GM21360 (cell line): ENCODE measurements around the gene C2CD4D.
A peak's percentile ranks its signal among the peaks of the same experiment; 100 is the strongest.

Experiments
- ATAC-seq: cut with Tn5 transposase; IDR thresholded peaks from one replicate; pipeline ENCODE4 v1.9.1; 2021; ENCODE audit warnings: mild to moderate bottlenecking, moderate library complexity; ENCODE audit not compliant: unreplicated experiment

C2CD4D gene

GRCh38 chr1:151790940-151791651 lies 48.5 kb downstream of the C2CD4D start:
- ATAC-seq = no peak

- peak; percentile 88 for ATAC-seq
Observed at GRCh38 chr1:151790071-151790939, 49.3 kb downstream of the C2CD4D start, which contains the start of gene TDRKH. Gene TDRKH (minus strand): TSS chr1:151790500. CDS start chr1:151783022, 7,478 bp downstream.
